Keratinocyte (primary cell): ENCODE data around the gene HTR2C. TPM values are rescaled to one million over a fixed set of nuclear protein-coding genes. Genes with fewer than 3 reads are reported as not detected.

ENCODE experiments used
- DNase-seq: peaks from one replicate; pipeline ENCODE4 v3.0.0-alpha.2; 2011; ENCODE audit warnings: low read depth, missing footprints, low spot score
- FAIRE-seq: peaks from 2 replicates; lab custom pipeline; 2011; peaks lifted over from hg19 to GRCh38; lab: Jason Lieb, UNC
- H2AFZ ChIP-seq: 2 replicates; pipeline ENCODE4 v1.6.0; 2012; ENCODE audit warnings: low read length, control low read depth, inconsistent platforms; ENCODE audit not compliant: control insufficient read depth
- H3K27ac ChIP-seq: 2 replicates; pipeline ENCODE4 v1.5.1; 2011; ENCODE audit warnings: low read length; ENCODE audit not compliant: control insufficient read depth, insufficient read depth
- H3K27me3 ChIP-seq: 3 replicates; pipeline ENCODE4 v1.6.0; 2011; ENCODE audit warnings: low read length; ENCODE audit not compliant: control insufficient read depth, insufficient read depth; ENCODE audit errors: extremely low read depth
- H3K36me3 ChIP-seq, 2 experiments: 2 replicates in 1 of 2; 3 replicates in 1 of 2; pipeline ENCODE4 v1.5.1; 2011; ENCODE audit warnings: low read length in 2 of 2, mild to moderate bottlenecking in 1 of 2; ENCODE audit not compliant: control insufficient read depth in 2 of 2, insufficient read depth in 2 of 2; ENCODE audit errors: extremely low read depth in 1 of 2
- H3K4me1 ChIP-seq: 3 replicates; pipeline ENCODE4 v1.5.1; 2011; ENCODE audit warnings: low read length; ENCODE audit not compliant: control insufficient read depth, insufficient read depth; ENCODE audit errors: extremely low read depth
- H3K4me2 ChIP-seq: 3 replicates; pipeline ENCODE4 v1.6.0; 2011; ENCODE audit warnings: low read depth, low read length; ENCODE audit not compliant: control insufficient read depth, insufficient read depth; ENCODE audit errors: extremely low read depth
- H3K4me3 ChIP-seq, 3 experiments: fragments of 200-600 bp in 1 of 3; sonication (generic) in 1 of 3; 2 replicates in 2 of 3; 3 replicates in 1 of 3; pipeline ENCODE4 v1.5.1; 2011 to 2016; ENCODE audit warnings: low read length in 3 of 3, mild to moderate bottlenecking in 3 of 3, control low read depth in 2 of 3, inconsistent platforms in 1 of 3, low read depth in 1 of 3, mixed read lengths in 1 of 3, mixed run types in 1 of 3, moderate library complexity in 1 of 3; ENCODE audit not compliant: control insufficient read depth in 2 of 3, insufficient read depth in 2 of 3; ENCODE audit errors: extremely low read depth in 1 of 3
- H3K79me2 ChIP-seq: 2 replicates; pipeline ENCODE4 v1.6.0; 2012; ENCODE audit warnings: low read length; ENCODE audit not compliant: control insufficient read depth, insufficient read depth
- H3K9ac ChIP-seq: 3 replicates; pipeline ENCODE4 v1.6.0; 2011; ENCODE audit warnings: low read length; ENCODE audit not compliant: control insufficient read depth, insufficient read depth; ENCODE audit errors: extremely low read depth
- H3K9me1 ChIP-seq: 3 replicates; pipeline ENCODE4 v1.6.0; 2011; ENCODE audit warnings: low read length; ENCODE audit not compliant: control insufficient read depth, insufficient read depth; ENCODE audit errors: extremely low read depth
- H3K9me3 ChIP-seq: 2 replicates; pipeline ENCODE4 v1.5.1; 2012; ENCODE audit warnings: low read depth, low read length; ENCODE audit not compliant: control insufficient read depth
- H4K20me1 ChIP-seq: 3 replicates; pipeline ENCODE4 v1.6.0; 2011; ENCODE audit warnings: low read length; ENCODE audit not compliant: control insufficient read depth, insufficient read depth; ENCODE audit errors: extremely low read depth
- EZH2 ChIP-seq: IDR thresholded peaks from one replicate; pipeline ENCODE4 v1.6.1; 2012; ENCODE audit warnings: inconsistent platforms, mild to moderate bottlenecking, low read length, moderate library complexity
- dilution Hi-C: fragments of 300-500 bp; cut with MboI; formaldehyde crosslinking; loops from one replicate; pipeline ENCODE4 v1.7.0; 2020; ENCODE audit warnings: low sequenced_read_pairs; ENCODE audit not compliant: extremely low pct_ligation_motif_present
- polyA plus RNA-seq, 5 experiments: library from polyadenylated mRNA; depleted of rRNA in 3 of 5; stranded (reverse) in 3 of 5; stranded (forward) in 1 of 5; unstranded in 1 of 5; fragments of >200 nt; gene quantifications; 1 replicate in 1 of 5; 2 replicates in 3 of 5; 3 replicates in 1 of 5; pipeline versions ENCODE4 v1.2.1 to v1.2.3, GENCODE V29; 2011 to 2012; ENCODE audit warnings: missing spikeins in 2 of 5, low read depth in 1 of 5, low replicate concordance in 1 of 5
- TF ChIP-seq, protein P1 (sequence below), 3 experiments: IDR thresholded peaks in 1 of 3; conservative IDR thresholded peaks in 1 of 3; optimal IDR thresholded peaks in 1 of 3; 2 replicates in 2 of 3; 3 replicates in 1 of 3; pipeline versions ENCODE3 to v1.5.1; 2011; ENCODE audit warnings: low read length in 3 of 3, mild to moderate bottlenecking in 3 of 3, moderate library complexity in 2 of 3, control low read depth in 1 of 3, inconsistent platforms in 1 of 3; ENCODE audit not compliant: insufficient read depth in 2 of 3; ENCODE audit errors: extremely low read depth in 1 of 3

Gene HTR2C
- polyA plus RNA-seq, 1 donor (not counting 4 experiments of a cell fraction or from before 2014, with no cell fraction given): not detected

DNA sequence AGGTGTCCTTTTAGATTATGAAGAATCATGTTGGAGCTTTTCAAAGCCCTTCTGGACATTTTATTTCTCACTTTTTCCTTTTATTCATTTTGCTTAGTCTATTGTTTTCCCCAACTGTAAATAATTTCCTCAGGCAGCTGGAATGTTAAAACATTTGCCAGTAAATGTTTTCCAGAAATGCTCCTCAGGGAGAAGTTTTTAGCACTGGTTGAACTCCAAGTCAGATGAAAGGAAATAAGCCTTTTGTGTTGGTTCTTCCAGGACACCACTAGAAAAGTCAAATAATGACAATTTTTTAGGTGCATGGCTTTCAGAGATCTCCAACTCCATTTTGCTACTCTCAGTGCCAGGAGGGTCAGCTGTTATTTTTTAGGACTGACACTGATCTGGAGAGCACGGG lies 305.6 kb downstream of the HTR2C start:
- dilution Hi-C loops: no loop called here
- DNase-seq (no peak), FAIRE-seq (no peak)
- no peaks in the 10 kb centered on the region for H3K9me3 ChIP-seq
- no peaks in the 10 kb centered on the region for H3K9me1 ChIP-seq
- H3K27me3 ChIP-seq: no peaks in the 10 kb centered on the region
- H2AFZ ChIP-seq: no peak overlapping the region
- H3K4me1 ChIP-seq: no peaks in the 10 kb centered on the region
- TF ChIP-seq EZH2: no peak
- TF ChIP-seq, protein P1, sequence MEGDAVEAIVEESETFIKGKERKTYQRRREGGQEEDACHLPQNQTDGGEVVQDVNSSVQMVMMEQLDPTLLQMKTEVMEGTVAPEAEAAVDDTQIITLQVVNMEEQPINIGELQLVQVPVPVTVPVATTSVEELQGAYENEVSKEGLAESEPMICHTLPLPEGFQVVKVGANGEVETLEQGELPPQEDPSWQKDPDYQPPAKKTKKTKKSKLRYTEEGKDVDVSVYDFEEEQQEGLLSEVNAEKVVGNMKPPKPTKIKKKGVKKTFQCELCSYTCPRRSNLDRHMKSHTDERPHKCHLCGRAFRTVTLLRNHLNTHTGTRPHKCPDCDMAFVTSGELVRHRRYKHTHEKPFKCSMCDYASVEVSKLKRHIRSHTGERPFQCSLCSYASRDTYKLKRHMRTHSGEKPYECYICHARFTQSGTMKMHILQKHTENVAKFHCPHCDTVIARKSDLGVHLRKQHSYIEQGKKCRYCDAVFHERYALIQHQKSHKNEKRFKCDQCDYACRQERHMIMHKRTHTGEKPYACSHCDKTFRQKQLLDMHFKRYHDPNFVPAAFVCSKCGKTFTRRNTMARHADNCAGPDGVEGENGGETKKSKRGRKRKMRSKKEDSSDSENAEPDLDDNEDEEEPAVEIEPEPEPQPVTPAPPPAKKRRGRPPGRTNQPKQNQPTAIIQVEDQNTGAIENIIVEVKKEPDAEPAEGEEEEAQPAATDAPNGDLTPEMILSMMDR (optimal IDR thresholded peaks at IDR 0.05 in 1 of 3, IDR thresholded peaks at IDR 0.05 in 1 of 3, conservative IDR thresholded peaks at IDR 0.05 in 1 of 3; ENCODE audit: extremely low read depth in 1 of 3, insufficient read depth in 2 of 3, low read length in 3 of 3): no peak
- H3K4me2 ChIP-seq: no peak overlapping the region
- no peak overlapping the region for H3K4me3 ChIP-seq
- H3K79me2 ChIP-seq: no peaks in the 10 kb centered on the region
- H4K20me1 ChIP-seq: no peaks in the 10 kb centered on the region
- no peak overlapping the region for H3K9ac ChIP-seq
- no peaks in the 10 kb centered on the region for H3K36me3 ChIP-seq
- H3K27ac ChIP-seq: no peak overlapping the region

DNA sequence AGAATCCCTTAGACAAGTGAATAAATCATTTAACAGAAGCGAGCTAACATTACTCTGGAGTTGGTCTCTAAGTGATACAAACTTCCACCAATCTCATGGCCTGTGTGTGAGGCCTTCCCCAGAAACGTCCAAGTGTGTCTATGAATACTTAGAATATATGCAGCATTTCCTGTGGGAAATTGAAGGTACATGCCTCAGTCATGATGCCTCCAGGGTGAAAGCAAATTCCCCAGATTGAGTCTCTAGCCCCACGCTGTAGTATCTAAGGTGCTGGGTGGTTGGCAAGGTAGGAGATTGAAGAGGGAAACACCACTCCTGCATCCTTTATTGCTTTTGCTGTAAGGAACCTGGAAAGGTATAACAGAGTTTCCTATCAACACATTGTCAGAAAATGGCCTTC lies 319.7 kb downstream of the HTR2C start:
- H3K79me2 ChIP-seq: no peaks in the 10 kb centered on the region
- no peak overlapping the region for H3K4me3 ChIP-seq
- DNase-seq (no peak), FAIRE-seq (peak; percentile 83)
- dilution Hi-C loops: no loop called here
- H3K27me3 ChIP-seq: no peaks in the 10 kb centered on the region
- no peaks in the 10 kb centered on the region for H4K20me1 ChIP-seq
- H3K36me3 ChIP-seq: no peaks in the 10 kb centered on the region
- peaks cover 13% of the 10 kb centered on the region for H3K4me1 ChIP-seq
- TF ChIP-seq EZH2: no peak
- TF ChIP-seq, protein P1 (optimal IDR thresholded peaks at IDR 0.05 in 1 of 3, IDR thresholded peaks at IDR 0.05 in 1 of 3, conservative IDR thresholded peaks at IDR 0.05 in 1 of 3; ENCODE audit: extremely low read depth in 1 of 3, insufficient read depth in 2 of 3, low read length in 3 of 3): no peak
- no peaks in the 10 kb centered on the region for H3K9me1 ChIP-seq
- H3K27ac ChIP-seq: no peak overlapping the region
- no peak overlapping the region for H3K4me2 ChIP-seq
- H3K9me3 ChIP-seq: no peaks in the 10 kb centered on the region
- H2AFZ ChIP-seq: peak overlapping the region; percentile 68
- no peak overlapping the region for H3K9ac ChIP-seq
